HG03196 (cell line): ENCODE measurements around the gene DNAJB11.
"Not testable (repeated sequence)": the region's sequence is repeated elsewhere in the genome, so short reads cannot be mapped to it uniquely, and the experiment has no call there.

Source experiments
- ATAC-seq: cut with Tn5 transposase; IDR thresholded peaks from one replicate; pipeline ENCODE4 v1.9.1; 2021; ENCODE audit not compliant: unreplicated experiment

The DNAJB11 gene

DNA sequence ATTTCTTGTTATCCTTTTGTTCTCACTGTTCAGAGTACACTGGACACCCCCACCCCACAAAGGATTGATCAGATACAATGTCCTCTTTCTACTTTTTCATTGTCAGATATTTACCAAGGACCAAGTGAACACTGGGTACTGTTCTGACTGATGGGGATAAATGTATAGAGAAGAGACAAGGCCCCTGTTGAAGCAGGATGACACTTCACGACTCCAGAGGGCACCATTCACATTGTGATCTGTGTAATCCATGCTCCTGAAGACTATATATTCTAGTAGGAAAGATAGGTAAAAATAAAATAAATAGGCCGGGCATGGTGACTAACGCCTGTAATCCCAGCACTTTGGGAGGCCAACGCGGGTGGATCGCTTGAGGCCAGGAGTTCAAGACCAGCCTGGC is 19.1 kb upstream of the DNAJB11 start:
- no peak for ATAC-seq

DNA sequence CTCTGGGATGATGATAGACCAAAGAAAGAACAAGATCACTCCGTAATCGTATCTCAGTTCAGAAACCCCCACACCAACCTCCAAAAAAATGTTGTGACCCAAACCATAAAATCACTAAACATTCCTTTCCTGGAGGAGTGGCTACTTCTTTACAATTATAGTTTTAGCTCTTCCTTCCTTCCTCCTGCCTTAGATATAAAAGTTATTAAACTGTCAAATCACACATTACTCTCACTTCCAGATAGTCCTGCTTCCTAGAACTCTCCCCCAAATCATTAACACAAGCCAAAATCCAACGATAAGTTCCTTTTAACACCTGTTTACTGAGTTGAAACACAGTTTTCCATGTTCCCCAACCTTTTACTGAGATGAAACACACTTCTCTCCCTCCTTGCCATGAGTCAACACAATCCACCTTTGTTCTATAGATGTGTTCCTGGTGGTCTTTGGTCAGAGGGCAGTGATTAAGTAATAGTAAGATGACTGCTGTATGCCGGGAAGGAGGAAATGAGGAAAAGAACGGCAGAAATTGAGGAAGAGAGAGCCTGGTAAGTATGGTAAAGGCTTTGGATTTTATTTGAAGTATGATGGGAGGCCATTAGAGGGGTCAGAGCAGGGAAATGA is 18.0 kb upstream of the DNAJB11 start:
- ATAC-seq = no peak

DNA sequence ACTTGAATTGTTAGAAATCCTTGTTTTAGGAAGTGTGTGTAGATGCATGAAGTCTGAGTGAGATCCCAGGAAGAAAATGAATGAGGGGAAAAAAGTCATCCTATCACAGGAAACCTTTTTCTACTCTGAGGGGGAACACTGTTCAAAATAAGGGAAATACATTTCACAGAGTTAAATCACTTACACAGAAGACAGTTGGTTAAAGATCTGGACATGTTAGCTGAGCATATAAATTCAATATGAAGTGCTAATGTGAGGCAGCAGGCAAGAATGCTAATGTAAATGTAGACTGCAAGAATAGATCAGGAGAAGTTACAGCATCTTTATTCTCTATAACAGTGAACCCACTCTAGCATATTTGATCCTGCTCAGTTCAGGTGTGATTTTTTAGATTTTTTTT is 5.9 kb upstream of the DNAJB11 start:
- ATAC-seq = no peak

DNA sequence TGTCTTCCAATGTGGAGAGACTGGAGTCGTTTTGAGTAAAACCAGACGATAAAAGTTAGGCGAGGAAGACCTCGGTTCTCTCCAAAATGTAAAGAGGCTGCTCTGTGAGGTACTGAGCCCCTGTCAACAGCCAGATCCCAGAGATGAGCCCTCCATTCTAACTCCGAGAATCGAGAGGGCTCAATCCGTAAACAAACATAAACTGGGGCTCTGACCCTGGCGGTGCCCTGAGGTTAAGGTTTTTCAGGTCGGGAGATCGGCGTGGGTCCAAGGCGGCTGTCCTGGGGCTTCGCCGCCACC is 3.8 kb upstream of the DNAJB11 start:
- no peak for ATAC-seq

DNA sequence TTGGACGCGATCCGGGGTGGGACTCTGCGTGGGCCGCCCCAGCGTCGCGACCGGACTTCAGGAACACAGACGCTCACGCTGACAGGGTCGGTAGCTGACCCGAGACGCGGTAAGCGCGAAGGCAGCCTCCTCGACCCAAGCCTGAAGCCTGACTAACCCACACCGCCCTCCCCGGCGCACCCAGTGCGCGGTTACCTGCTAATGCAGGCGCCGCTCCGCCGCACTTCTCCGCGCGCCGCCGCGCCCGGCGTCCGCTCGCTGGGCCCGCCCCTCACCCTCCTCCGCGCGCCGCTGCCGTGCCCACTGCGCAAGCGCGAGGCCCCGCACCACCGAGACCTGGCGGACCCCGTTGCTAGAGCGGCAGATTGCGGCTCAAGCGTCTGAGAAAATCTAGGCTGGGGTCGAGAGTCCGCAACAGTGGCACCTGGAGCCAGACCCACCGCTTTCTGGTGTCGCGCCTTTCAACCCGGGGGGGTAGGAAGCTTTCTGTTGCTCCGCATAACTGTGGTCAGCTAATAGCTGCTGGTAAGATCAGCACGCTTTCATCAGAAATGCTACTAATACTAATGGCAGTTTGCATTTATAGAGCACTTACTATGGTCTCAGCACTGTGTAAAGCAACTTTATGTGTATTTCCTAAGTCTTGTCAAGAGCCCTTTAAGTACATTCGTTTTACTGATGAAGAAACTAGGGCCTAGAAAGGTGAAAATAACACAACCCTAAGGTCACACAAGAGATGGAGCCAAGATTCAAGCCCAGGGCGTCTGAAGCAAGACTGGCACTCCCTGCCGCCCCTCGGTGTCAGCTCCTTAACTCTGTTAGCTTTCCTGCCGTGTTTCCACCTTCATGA is 3.2 kb upstream of the DNAJB11 start, which contains the start of gene TBCCD1:
TSS of gene TBCCD1 (minus strand) at position 268 of the 850 bp plus-strand sequence. CDS start 3,010 bp downstream, outside the sequence.
- ATAC-seq = peak; percentile 45

DNA sequence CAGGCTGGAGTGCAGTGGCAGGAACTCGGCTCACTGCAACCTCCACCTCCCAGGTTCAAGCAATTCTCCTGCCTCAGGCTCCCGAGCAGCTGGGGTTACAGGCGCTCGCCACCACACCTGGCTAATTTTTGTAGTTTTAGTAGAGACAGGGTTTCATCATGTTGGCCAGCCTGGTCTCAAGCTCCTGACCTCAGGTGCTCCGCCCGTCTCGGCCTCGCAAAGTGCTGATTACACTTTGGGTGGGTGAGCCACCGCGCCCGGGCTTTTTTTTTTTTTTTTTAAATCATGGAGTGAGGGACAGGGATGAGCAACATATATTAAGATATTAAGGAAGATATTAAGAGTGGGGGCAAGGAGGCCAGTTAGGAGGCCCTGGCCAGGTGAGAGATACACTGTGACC is 1.2 kb upstream of the DNAJB11 start:
- not testable (repeated sequence) for ATAC-seq

DNA sequence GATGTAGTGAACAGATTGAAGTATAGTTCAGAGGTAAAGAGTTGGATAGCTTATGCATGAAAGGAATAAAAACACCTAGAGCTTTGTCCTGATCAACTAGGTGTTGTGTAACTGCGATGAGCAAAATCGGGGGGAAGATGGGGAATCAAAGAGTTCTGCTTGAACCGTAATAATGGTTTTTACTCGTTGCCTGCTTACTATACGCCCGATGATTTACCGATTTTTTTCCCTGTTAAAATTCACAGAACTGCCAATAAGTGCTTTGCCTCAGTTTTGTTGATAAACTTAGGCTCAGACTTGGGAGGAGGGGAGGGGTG is 783 bp upstream of the DNAJB11 start:
- ATAC-seq = no peak

DNA sequence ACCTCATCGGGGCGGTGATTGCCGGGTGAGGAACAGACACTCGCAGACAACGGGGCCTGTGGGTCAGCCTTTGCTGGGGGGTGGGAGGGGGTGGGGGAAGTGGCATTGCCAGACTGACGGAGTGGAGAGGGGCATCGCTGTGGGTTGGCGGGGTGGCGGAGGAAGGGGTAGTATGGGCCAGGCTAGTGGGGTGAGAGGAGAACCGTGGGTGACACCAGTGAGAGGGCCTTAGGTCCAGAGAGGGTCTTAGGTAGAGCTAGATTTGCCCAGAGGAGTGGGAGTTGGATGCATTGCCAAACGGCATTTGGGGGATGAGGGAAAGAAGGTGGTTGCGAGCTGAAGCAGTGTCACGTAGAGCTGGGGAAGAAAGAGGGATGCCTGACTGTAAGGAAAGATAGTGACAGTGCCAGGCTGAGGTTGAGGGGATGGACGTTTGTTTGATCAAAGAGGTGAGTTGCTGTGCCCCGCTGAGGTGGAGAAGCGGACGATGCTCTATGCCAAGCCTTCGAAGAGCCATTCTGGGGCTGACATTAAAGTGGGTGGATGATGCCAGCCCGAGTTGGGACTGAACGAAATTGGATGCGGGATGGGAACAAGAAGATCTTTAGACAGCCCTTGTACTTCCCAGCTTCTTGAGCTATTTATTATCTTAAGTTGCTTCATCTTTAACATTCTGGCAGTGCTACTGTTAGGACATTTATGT is 572 bp downstream of the DNAJB11 start:
- no peak for ATAC-seq

DNA sequence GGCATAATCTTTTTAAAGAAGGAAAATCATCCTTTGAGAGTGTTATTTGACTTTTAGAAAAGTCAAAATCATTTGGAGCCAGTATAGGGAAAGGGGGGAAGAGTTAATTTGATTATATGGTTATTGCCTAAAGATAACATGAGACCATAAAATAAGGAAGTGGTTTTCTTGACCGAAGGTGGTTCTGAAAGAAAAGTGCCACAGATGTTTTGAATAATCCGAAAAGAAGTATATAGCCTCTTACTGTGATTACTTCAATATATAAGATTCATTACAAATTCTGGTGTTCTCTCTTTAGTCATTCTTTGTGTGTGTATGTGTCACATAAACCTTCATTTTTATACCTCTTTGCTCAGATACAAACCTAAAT is 1.1 kb downstream of the DNAJB11 start:
- no peak for ATAC-seq

DNA sequence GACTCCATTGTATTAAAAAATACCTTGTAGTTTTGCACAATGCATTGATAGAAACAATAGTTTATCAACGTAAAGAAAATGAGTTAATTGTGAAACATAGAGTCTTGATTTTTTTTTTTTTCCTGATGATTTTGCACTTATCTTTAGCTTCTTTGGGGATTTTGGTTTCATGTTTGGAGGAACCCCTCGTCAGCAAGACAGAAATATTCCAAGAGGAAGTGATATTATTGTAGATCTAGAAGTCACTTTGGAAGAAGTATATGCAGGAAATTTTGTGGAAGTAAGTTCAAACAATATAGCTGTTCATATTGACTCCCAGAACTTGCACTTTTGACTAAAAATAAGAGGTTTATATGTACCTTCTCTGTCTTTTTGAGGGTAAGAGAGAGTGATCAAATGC is 7.0 kb downstream of the DNAJB11 start:
- no peak for ATAC-seq

DNA sequence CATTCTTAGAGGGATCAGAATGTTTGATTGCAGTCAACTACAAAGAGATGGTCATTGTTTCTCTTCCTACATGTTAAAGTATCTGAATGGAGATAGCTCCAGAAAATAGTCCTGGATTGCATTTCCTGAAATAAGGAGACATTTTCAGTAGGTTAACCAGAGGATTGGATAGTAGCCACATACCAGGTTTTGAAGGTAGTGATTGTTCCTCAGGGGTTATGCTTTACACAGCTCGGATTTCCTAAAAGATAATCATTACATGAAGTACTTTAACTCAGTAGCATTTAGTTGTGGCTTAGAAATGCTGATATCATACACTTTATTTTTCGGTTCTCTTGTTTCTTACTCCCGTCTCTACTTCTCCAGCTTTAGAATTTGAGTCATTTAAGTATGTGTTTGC is 10.3 kb downstream of the DNAJB11 start:
- ATAC-seq = no peak

DNA sequence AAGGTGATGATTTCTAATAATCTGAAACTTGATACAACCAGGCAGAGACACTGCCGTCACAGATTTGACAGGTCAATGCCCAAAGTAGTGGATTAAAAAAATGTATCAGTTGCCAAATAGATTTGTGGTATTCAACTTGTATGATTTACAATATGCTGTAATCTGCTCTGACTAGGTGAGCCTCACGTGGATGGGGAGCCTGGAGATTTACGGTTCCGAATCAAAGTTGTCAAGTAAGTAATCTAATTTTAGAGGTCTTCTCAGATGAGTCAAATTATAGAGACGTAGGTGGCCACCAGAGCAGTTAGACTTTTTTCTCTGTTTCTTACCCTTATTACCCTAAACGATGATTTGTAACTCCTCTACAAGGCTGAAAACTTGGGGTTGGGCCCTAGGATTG is 12.0 kb downstream of the DNAJB11 start:
- ATAC-seq = no peak

DNA sequence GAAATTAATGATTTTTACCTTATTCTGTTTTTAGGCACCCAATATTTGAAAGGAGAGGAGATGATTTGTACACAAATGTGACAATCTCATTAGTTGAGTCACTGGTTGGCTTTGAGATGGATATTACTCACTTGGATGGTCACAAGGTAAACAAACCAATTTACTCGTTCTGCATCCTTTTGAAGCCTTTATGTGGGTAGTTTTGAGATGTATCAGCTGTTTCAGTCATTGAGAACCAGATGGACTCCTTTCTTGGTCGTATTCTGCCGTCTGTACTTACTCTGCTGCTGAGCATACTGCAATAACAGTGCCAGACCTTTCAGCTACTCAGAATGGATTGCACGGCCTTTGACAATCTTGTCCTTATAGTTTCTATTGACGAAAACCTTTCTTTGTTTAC is 13.3 kb downstream of the DNAJB11 start:
- ATAC-seq = no peak

DNA sequence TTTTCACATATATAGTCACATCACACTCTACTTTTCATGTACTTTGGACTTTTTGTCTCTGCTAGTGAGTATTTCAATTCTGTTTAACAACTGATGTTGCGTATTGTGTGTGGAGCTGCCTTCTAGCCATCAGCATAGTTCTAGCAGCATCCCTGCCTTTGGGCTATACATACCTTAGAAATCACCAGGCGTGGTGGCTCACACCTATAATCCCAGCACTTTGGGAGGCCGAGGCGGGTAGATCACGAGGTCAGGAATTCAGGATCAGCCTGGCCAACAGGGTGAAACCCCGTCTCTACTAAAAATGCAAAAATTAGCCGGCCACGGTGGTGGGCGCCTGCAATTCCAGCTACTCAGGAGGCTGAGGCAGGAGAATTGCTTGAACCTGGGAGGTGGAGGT is 15.7 kb downstream of the DNAJB11 start:
- ATAC-seq = not testable (repeated sequence)

DNA sequence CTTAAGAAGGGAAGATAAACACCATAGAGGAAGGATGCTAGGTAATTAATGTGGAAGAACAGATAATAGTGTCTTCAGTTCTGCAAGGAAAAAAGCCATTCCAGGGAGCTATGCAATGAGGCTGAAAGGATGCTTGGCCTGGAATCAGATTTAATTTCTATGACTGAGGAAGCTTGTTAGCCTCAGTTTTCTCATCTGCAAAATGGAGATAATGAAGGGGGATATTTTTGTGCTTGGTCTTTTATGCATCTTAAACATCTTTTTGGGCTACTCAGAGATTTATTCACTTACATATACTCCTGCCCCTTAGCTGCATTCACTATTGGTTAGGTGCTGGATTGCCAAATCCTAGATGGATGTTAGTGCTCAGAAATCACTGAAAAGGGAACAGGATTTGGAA is 16.7 kb downstream of the DNAJB11 start:
- ATAC-seq = no peak

DNA sequence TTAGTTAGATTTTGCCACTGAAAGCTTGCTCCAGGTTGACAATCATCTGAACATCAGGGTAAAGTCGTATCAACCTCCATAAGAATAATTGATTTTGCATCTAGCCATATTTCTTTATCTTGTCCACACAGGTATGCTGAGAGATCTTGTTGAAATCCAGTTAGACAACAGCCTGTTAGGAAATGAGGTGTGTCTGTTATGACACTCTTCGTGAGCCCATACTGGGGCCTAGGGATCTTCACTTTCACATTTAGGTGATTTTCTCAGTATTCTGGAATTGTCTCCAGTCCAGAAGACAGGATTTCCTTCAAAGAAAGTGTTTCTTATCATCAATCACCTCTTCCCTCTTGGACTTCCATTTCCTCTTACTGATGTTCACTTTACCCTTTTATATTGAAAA is 18.1 kb downstream of the DNAJB11 start:
- no peak for ATAC-seq

DNA sequence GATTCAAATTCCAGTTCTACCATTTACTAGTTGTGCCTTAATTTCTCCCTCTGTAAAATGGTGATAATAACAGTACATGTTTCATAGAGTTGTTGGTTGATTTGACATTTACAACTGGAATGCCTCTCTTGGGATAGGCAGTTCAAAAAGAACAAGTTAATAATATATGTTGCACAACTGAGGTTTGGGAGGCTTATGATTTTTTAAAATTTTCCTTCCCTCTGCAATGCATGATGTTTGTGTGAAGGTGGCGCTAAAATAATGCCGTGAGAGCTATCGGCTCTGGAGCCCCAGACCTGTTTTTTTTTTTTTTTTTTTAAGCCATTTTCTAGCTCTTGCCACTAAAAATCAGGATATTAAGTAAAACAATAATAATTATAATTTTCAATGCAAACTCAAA is 18.6 kb downstream of the DNAJB11 start:
- ATAC-seq = no peak

DNA sequence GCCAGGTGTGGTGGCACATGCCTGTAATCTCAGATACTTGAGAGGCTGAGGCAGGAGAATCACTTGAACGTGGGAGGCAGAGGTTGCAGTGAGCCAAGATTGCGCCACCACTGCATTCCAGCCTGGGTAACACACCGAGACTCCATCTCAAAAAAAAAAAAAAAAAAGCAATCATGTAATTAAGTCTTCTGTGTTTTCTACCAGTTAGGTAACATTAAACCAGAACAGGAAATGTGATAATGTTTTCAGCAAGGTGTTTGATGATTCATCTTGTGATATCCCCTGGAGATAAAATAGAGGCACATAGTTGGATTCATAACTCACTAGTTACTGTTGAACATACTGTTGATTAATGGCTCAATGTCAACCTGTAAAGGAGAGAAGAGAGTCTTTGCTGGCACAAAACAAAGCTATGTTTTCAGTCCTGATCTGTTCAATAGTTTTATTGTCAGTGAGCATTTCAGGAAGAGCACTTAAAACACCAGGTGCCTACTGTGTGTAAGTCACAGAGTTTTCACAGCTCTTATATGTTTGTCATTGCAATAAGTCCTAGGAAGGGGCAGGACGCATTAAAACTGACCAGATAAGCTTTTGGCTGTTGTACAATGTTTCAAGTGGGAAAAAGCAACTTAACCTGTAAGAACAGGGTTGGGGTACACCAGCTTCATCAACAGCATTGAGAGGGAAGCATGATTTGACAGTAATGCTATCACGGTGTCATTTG is 19.5 kb downstream of the DNAJB11 start:
- no peak for ATAC-seq

DNA sequence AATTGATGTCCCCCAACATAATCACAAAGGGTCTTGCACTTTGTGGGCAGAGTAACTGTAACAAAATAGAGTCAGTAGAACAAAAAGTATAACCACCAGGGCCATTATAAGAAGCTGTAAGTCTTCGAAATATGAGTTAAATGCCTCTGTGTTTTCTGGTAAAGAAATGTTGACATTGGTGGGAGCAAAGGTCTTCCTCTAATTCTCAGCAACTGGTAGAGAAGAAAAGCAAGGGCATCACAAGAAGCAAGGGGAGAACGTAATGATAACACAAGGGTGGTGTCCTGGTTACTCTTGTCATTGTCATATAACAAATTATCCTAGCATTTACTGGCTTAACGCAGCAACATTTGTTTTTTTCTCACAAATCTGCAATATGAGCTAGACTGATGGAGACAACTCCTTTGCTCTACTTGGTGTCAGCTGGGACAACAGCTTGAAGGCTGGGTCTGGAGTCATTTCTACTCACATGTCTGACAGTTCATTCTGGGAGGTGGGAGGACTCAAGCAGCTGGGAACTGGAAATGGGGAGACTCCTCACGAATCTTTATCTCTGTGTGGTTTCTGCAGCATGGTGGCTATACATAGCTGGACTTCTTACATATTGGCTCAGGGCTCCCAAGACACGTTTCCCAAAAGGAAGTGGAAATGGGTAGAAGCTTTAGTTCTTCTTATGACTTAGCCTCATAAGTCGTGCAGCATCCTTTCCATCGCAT is 20.2 kb downstream of the DNAJB11 start:
- ATAC-seq = no peak

DNA sequence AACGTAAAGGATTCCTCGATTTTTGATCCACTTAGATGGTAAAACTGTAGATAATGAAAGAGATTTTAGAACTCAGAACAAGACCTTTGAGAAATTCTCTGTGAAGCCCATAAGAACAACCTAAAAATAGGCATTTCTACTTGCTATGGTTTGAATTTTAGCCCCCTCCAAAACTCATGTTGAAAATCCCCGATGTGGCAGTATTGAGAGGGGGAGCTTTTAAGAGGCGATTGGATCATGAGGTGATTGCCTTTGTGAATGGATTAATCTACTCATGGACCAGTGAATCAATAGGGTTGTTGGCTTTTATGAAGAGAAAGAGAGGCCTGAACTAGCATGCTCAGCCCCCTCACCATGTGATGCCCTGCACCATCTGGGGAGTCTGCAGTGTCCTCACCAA is 22.2 kb downstream of the DNAJB11 start:
- no peak for ATAC-seq

DNA sequence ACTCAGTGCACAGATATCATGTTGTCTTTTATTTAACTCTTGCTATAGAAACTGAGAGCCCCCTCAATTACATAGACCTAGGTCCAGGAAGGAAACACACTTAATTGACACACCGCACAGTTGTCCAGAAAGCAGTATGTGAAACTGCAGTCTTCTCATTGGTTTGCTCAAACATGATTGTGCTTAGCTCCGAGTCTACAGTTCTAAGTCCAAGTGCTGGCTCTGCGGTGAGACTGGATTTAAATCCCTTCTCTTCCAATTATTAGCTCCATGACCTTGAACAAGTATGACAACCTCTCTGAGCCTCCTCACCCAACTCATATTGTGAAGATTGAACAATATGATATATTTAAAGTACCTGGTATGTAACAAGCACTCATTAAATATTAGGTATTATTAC is 23.3 kb downstream of the DNAJB11 start:
- ATAC-seq = no peak
